ENCODE data around the gene TEX44. TPM values are rescaled to one million over a fixed set of nuclear protein-coding genes. Genes with fewer than 3 reads are reported as not detected.
"Not testable (repeated sequence)": the region's sequence is repeated elsewhere in the genome, so short reads cannot be mapped to it uniquely, and the experiment has no call there.

Gene TEX44
- total RNA-seq, 1 donor from 2014 or later = not detected

- no peak overlapping the region for H3K27ac Mint-ChIP-seq (ENCODE audit: unreplicated experiment)
- TF ChIP-seq CTCF (IDR thresholded peaks at IDR 0.05; ENCODE audit: unreplicated experiment) = no peak
- H3K4me3 Mint-ChIP-seq (ENCODE audit: unreplicated experiment) = no peak overlapping the region
- H3K36me3 Mint-ChIP-seq (ENCODE audit: low read depth, unreplicated experiment) = no peaks in the 10 kb centered on the region
- H3K4me1 Mint-ChIP-seq (ENCODE audit: unreplicated experiment) = peaks cover 6% of the 10 kb centered on the region
- H3K9me3 Mint-ChIP-seq (ENCODE audit: unreplicated experiment) = no peaks in the 10 kb centered on the region
- H3K27me3 Mint-ChIP-seq (ENCODE audit: unreplicated experiment) = no peaks in the 10 kb centered on the region
- DNase-seq (ENCODE audit: low spot score) = no peak
Measured at GRCh38 chr2:231565887-231566594, 26.6 kb upstream of the TEX44 start.

GRCh38 chr2:231567159-231567558, 25.5 kb upstream of the TEX44 start:
- Mint-ChIP-seq H3K9me3 (ENCODE audit: unreplicated experiment) (no peaks in the 10 kb centered on the region), H3K27me3 (ENCODE audit: unreplicated experiment) (peaks cover 1% of the 10 kb centered on the region), H3K27ac (ENCODE audit: unreplicated experiment) (no peak overlapping the region), H3K4me1 (ENCODE audit: unreplicated experiment) (peaks cover 6% of the 10 kb centered on the region), H3K36me3 (ENCODE audit: low read depth, unreplicated experiment) (no peaks in the 10 kb centered on the region), H3K4me3 (ENCODE audit: unreplicated experiment) (no peak overlapping the region)
- no peak for DNase-seq (ENCODE audit: low spot score)
- TF ChIP-seq CTCF (IDR thresholded peaks at IDR 0.05; ENCODE audit: unreplicated experiment) = no peak

GRCh38 chr2:231568098-231568784, 24.4 kb upstream of the TEX44 start:
- no peak overlapping the region for H3K27ac Mint-ChIP-seq (ENCODE audit: unreplicated experiment)
- H3K4me3 Mint-ChIP-seq (ENCODE audit: unreplicated experiment) = no peak overlapping the region
- no peak for TF ChIP-seq CTCF (IDR thresholded peaks at IDR 0.05; ENCODE audit: unreplicated experiment)
- peaks cover 6% of the 10 kb centered on the region for H3K4me1 Mint-ChIP-seq (ENCODE audit: unreplicated experiment)
- DNase-seq (ENCODE audit: low spot score) = no peak
- peaks cover 3% of the 10 kb centered on the region for H3K27me3 Mint-ChIP-seq (ENCODE audit: unreplicated experiment)
- no peaks in the 10 kb centered on the region for H3K9me3 Mint-ChIP-seq (ENCODE audit: unreplicated experiment)
- no peaks in the 10 kb centered on the region for H3K36me3 Mint-ChIP-seq (ENCODE audit: low read depth, unreplicated experiment)

GRCh38 chr2:231568785-231569435, 23.8 kb upstream of the TEX44 start:
- peaks cover 3% of the 10 kb centered on the region for H3K27me3 Mint-ChIP-seq (ENCODE audit: unreplicated experiment)
- no peak overlapping the region for H3K4me3 Mint-ChIP-seq (ENCODE audit: unreplicated experiment)
- H3K36me3 Mint-ChIP-seq (ENCODE audit: low read depth, unreplicated experiment) = no peaks in the 10 kb centered on the region
- no peak for TF ChIP-seq CTCF (IDR thresholded peaks at IDR 0.05; ENCODE audit: unreplicated experiment)
- peaks cover 6% of the 10 kb centered on the region for H3K4me1 Mint-ChIP-seq (ENCODE audit: unreplicated experiment)
- no peak overlapping the region for H3K27ac Mint-ChIP-seq (ENCODE audit: unreplicated experiment)
- no peaks in the 10 kb centered on the region for H3K9me3 Mint-ChIP-seq (ENCODE audit: unreplicated experiment)
- DNase-seq (ENCODE audit: low spot score) = no peak

GRCh38 chr2:231570915-231571314, 21.7 kb upstream of the TEX44 start:
- not testable (repeated sequence) for H3K36me3 Mint-ChIP-seq (ENCODE audit: low read depth, unreplicated experiment); H3K4me3 Mint-ChIP-seq (ENCODE audit: unreplicated experiment); H3K27ac Mint-ChIP-seq (ENCODE audit: unreplicated experiment); H3K27me3 Mint-ChIP-seq (ENCODE audit: unreplicated experiment); DNase-seq (ENCODE audit: low spot score); H3K4me1 Mint-ChIP-seq (ENCODE audit: unreplicated experiment); H3K9me3 Mint-ChIP-seq (ENCODE audit: unreplicated experiment)

Data from endothelial cell (in vitro differentiated cells).